WTC11 (cell line): ENCODE results near the gene MCOLN1. TPM values are rescaled to one million over a fixed set of nuclear protein-coding genes. Genes with fewer than 3 reads are reported as not detected.

Source experiments
- ATF1 ChIP-seq: sonication (generic); formaldehyde crosslinking; IDR thresholded peaks from 2 replicates; pipeline ENCODE4 v1.8.1; 2023; ENCODE audit warnings: mild to moderate bottlenecking, moderate library complexity, missing genetic modification reagents
- ESRRA ChIP-seq: sonication (generic); formaldehyde crosslinking; IDR thresholded peaks from 2 replicates; pipeline ENCODE4 v1.8.1; 2022; ENCODE audit warnings: mild to moderate bottlenecking, missing genetic modification reagents, borderline replicate concordance
- ETV6 ChIP-seq: sonication (generic); formaldehyde crosslinking; IDR thresholded peaks from 2 replicates; pipeline ENCODE4 v1.8.1; 2022; ENCODE audit warnings: mild to moderate bottlenecking, missing genetic modification reagents
- FOXK1 ChIP-seq: sonication (generic); formaldehyde crosslinking; IDR thresholded peaks from 2 replicates; pipeline ENCODE4 v1.8.0; 2022; ENCODE audit warnings: mild to moderate bottlenecking, moderate library complexity, missing genetic modification reagents
- FOXP4 ChIP-seq: sonication (generic); formaldehyde crosslinking; IDR thresholded peaks from 2 replicates; pipeline ENCODE4 v1.8.0; 2022; ENCODE audit warnings: mild to moderate bottlenecking, missing genetic modification reagents
- HMGXB4 ChIP-seq: sonication (generic); formaldehyde crosslinking; IDR thresholded peaks from 2 replicates; pipeline ENCODE4 v1.8.1; 2023; ENCODE audit warnings: mild to moderate bottlenecking, moderate library complexity, missing genetic modification reagents
- KAT7 ChIP-seq: sonication (generic); formaldehyde crosslinking; IDR thresholded peaks from 2 replicates; pipeline ENCODE4 v1.8.1; 2023; ENCODE audit warnings: missing genetic modification reagents, mild to moderate bottlenecking, borderline replicate concordance
- NFATC4 ChIP-seq: fragments of 250-450 bp; sonication (Bioruptor Pico); IDR thresholded peaks from 2 replicates; pipeline ENCODE4 v1.9.0; 2021; ENCODE audit warnings: mild to moderate bottlenecking
- NR3C1 ChIP-seq: sonication (generic); formaldehyde crosslinking; conservative IDR thresholded peaks from 2 replicates; pipeline ENCODE4 v1.8.1; 2023; ENCODE audit warnings: low read depth, mild to moderate bottlenecking, missing genetic modification reagents
- SMAD3 ChIP-seq: sonication (generic); formaldehyde crosslinking; IDR thresholded peaks from 2 replicates; pipeline ENCODE4 v1.8.0; 2022; ENCODE audit warnings: missing genetic modification reagents, mild to moderate bottlenecking, borderline replicate concordance
- SMAD4 ChIP-seq: sonication (generic); formaldehyde crosslinking; IDR thresholded peaks from 2 replicates; pipeline ENCODE4 v1.8.0; 2022; ENCODE audit warnings: mild to moderate bottlenecking, missing genetic modification reagents
- TEAD4 ChIP-seq: sonication (generic); formaldehyde crosslinking; IDR thresholded peaks from 2 replicates; pipeline ENCODE4 v1.8.0; 2022; ENCODE audit warnings: mild to moderate bottlenecking, missing genetic modification reagents
- USF2 ChIP-seq: sonication (generic); formaldehyde crosslinking; IDR thresholded peaks from 2 replicates; pipeline ENCODE4 v1.8.1; 2023; ENCODE audit warnings: mild to moderate bottlenecking, missing genetic modification reagents, moderate library complexity
- ZNF121 ChIP-seq: sonication (generic); formaldehyde crosslinking; IDR thresholded peaks from 2 replicates; pipeline ENCODE4 v1.8.0; 2023; ENCODE audit warnings: missing genetic modification reagents
- ZNF425 ChIP-seq: fragments of 250-450 bp; sonication (Bioruptor Pico); conservative IDR thresholded peaks from 2 replicates; pipeline ENCODE4 v1.9.0; 2021; ENCODE audit warnings: mild to moderate bottlenecking
- ZNF512 ChIP-seq: sonication (generic); formaldehyde crosslinking; IDR thresholded peaks from 2 replicates; pipeline ENCODE4 v1.8.1; 2022; ENCODE audit warnings: missing genetic modification reagents, borderline replicate concordance
- total RNA-seq: library from RNA; stranded (reverse); gene quantifications from 3 replicates; pipeline ENCODE4 v1.2.3, GENCODE V29; 2021
- TF ChIP-seq, protein P1 (sequence below): fragments of 250-450 bp; sonication (Bioruptor Pico); IDR thresholded peaks from 2 replicates; pipeline ENCODE4 v2.1.2; 2022; ENCODE audit warnings: mild to moderate bottlenecking, moderate library complexity
- TF ChIP-seq, protein P2 (sequence below): fragments of 250-450 bp; sonication (Bioruptor Pico); IDR thresholded peaks from 2 replicates; pipeline ENCODE4 v1.9.0; 2021; ENCODE audit warnings: moderate library complexity, mild to moderate bottlenecking, inconsistent platforms, borderline replicate concordance

The MCOLN1 gene
- total RNA-seq, 1 experiment from 2014 or later, result 19.7 TPM

GRCh38 chr19:7562646-7563393 is 40.4 kb downstream of the MCOLN1 start (continued):
- TF ChIP-seq ESRRA (peak; percentile 98), FOXK1 (peak; percentile 98), NFATC4 (CRISPR knock-in tag) (no peak), ETV6 (CRISPR knock-in tag) (peak; percentile 99), USF2 (CRISPR knock-in tag) (peak; percentile 61), ATF1 (CRISPR knock-in tag) (peak; percentile 96), ZNF512 (peak; percentile 95; the same call in 1 of the 2 replicates), NR3C1 (CRISPR knock-in tag) (peak; percentile 96), ZNF425 (CRISPR knock-in tag) (no peak), SMAD4 (peak; percentile 98), HMGXB4 (CRISPR knock-in tag) (no peak), KAT7 (CRISPR knock-in tag) (peak; percentile 100), ZNF121 (peak; percentile 91), FOXP4 (peak; percentile 100), SMAD3 (CRISPR knock-in tag) (peak; percentile 99), TEAD4 (CRISPR knock-in tag) (peak; percentile 99)
- TF ChIP-seq, protein P1, sequence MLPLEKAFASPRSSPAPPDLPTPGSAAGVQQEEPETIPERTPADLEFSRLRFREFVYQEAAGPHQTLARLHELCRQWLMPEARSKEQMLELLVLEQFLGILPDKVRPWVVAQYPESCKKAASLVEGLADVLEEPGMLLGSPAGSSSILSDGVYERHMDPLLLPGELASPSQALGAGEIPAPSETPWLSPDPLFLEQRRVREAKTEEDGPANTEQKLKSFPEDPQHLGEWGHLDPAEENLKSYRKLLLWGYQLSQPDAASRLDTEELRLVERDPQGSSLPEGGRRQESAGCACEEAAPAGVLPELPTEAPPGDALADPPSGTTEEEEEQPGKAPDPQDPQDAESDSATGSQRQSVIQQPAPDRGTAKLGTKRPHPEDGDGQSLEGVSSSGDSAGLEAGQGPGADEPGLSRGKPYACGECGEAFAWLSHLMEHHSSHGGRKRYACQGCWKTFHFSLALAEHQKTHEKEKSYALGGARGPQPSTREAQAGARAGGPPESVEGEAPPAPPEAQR (CRISPR knock-in tag), result 0 out of 2 replicates have a peak, but pooled peaks have one; percentile 64
- TF ChIP-seq, protein P2, sequence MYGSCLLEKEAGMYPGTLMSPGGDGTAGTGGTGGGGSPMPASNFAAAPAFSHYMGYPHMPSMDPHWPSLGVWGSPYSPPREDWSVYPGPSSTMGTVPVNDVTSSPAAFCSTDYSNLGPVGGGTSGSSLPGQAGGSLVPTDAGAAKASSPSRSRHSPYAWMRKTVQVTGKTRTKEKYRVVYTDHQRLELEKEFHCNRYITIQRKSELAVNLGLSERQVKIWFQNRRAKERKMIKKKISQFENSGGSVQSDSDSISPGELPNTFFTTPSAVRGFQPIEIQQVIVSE, result no peak
